HG02678 (cell line): ENCODE results near the gene TSNAX.

Experiments used
- ATAC-seq: cut with Tn5 transposase; IDR thresholded peaks from one replicate; pipeline ENCODE4 v1.9.1; 2021; ENCODE audit warnings: mild to moderate bottlenecking, moderate library complexity; ENCODE audit not compliant: unreplicated experiment

The TSNAX gene

GRCh38 chr1:231518485-231519034 is 9.9 kb upstream of the TSNAX start:
- no peak for ATAC-seq

- ATAC-seq: no peak
These were observed 9.3 kb upstream of the TSNAX start for GRCh38 chr1:231519166-231519565.

GRCh38 chr1:231522038-231522437 is 6.4 kb upstream of the TSNAX start:
- ATAC-seq: no peak

GRCh38 chr1:231522931-231523642 is 5.4 kb upstream of the TSNAX start:
- no peak for ATAC-seq

DNA sequence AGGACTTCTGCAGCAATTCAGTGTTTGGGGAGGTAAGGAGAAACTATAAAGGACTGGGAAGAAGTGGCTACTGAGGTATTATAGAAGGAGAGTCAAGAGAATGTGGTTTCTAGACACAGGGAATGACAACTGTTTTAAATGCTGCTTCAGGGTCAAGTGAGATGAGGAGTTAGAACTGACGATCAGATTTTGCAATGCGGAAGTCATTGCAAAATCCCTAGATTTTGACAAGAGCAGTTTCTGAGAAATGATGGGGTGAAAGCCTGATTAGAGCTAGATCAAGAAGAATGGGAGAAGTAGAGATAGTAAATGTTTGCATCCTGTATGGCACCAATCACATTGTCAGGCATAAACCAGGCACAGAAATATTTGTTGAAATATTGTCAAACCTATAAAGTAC is 4.7 kb upstream of the TSNAX start:
- no peak for ATAC-seq

DNA sequence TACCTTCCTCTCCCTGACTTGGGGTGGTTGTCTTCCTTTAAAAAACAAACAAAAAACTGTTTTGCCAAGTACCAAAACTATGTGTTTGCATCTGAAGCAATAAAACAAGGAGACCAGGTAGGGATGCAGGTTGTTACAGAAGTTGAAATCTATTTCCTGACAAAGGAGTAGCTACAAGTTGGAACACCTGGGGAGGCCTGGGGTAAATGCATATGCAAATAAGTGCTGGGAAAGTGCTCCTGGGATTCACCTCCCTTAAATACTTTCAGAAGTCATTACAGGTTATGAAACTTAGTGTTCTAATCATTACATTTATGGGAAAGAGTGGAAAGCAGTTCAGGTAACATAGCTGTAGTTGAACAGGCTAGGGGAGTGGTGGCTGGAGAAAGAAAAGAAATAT is 1.9 kb upstream of the TSNAX start:
- ATAC-seq: no peak

DNA sequence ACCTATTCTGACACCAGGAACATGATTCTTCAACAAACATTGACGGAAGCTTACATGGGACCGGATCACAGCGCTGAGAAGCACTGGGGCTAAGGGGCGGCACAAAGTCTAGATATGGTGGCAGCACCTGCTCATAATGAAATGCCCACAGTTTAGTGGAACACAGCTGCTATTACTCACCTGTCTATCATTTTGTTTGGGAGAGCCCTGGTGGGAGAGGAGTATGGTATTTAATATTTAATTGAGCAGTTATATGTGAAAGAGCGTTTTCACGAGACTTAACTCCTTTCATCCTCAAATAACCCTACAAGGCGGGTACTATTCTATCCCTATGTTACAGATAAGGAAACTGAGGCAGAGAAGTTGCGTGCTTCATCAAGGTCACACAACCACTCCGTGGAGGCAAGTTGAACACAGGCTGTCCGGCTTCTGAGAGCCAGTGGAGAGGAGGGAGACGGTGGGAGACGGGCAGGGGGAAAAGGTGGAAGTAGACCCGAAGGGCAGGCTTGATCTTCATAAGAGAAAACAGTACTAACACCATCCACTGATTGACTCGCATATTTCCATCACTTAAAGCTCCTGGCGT is 790 bp upstream of the TSNAX start:
- ATAC-seq: peak; percentile 18

DNA sequence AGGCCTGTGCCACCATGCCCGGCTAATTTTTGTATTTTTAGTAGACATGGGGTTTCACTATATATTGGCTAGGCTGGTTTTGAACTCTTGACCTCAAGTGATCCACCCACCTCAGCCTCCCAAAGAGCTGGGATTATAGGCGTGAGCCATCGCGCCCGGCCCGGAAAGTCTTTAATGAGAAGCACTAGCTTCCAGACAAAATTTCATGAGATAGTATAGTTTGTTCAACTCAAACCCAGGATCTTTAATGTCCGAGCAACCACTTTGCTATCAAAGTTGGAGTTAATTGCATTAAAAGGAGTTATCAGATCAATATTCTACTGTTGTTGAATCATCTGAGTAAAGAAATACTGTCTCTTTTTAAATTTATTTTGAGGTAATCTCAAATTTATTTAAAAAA is 4.8 kb downstream of the TSNAX start:
- no peak for ATAC-seq

GRCh38 chr1:231534703-231535159 is 6.3 kb downstream of the TSNAX start:
- ATAC-seq: no peak

- no peak for ATAC-seq
These were observed 7.6 kb downstream of the TSNAX start for GRCh38 chr1:231536099-231536498.

DNA sequence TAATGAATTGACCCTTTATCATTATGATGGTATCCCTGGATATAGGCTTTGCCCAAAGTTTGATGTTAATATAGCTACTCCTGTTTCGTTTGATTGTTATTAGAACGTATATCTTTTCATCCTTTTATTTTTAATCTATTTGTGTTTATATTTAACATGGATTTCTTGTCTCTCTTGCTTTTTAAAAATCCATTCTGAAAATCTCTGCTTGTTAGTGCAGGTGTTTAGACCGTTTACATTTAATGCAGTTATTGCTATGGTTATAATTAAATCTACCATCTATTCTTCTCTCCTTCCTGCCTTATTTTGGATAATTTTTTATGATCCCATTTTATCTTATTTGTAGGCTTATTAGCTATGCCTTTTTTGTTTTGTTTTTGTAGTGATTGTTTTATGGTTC is 12.4 kb downstream of the TSNAX start:
- no peak for ATAC-seq

- ATAC-seq: no peak
These were observed 13.4 kb downstream of the TSNAX start for GRCh38 chr1:231541842-231542241.

- no peak for ATAC-seq
These were observed 16.6 kb downstream of the TSNAX start for GRCh38 chr1:231544943-231545592.

DNA sequence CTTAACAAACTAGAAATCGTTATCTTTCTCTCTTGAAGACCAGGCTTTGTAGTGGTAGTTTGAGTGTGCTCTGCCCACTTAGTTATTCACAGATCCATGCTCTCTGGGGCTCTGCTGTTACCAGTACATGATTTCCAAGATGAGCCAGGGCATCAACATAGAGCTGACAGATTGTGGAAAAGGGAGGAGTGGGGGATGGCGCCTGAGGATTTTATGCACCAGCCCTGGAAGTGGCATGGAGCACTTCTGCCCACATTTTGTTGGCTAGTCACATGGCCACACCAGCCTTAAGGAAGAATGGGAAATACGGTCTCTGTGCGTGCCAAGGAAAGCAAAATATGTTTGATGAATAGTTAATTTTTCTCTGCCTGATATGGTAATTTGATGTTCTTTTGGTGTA is 18.2 kb downstream of the TSNAX start:
- no peak for ATAC-seq

GRCh38 chr1:231549733-231550447 is 21.4 kb downstream of the TSNAX start:
- no peak for ATAC-seq

DNA sequence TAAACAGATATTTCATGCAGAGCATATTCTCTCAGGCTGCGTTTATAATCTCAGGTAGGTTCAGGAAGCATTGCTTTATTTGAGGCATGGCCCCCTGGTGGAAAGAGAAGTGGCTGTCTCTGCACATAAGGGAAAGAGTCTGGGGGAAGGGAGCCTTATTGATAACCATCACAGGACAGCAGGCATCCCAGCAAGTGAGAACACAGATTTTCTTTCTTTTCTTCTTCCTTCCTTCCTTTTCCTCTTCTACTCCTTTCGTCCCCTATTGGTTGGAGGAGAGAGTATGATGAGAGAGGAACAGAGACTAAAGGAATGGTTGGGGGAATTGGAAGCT is 21.9 kb downstream of the TSNAX start:
- ATAC-seq: peak; percentile 52

- ATAC-seq: no peak
These were observed 24.9 kb downstream of the TSNAX start for GRCh38 chr1:231553320-231553719.

- no peak for ATAC-seq
These were observed 26.5 kb downstream of the TSNAX start for GRCh38 chr1:231554969-231555368.

DNA sequence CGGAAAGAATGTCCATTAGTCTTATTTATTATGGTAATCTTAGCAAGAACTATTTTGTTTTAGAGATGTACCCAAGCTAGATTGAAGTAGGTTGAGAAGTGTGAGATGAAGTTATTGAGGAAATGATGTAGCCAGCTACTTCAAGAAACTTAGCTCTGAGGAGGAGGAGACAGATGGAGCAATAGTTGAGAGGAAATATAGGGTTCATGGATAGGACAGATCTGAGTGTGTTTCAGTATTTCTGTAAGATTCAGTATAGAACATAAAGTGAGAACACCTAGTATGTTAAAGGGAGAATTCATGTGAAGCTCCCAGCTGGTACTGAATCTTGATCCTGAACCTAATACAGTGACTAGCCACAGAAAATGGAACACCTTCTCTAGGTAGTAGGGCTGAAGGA is 28.9 kb downstream of the TSNAX start:
- ATAC-seq: no peak

DNA sequence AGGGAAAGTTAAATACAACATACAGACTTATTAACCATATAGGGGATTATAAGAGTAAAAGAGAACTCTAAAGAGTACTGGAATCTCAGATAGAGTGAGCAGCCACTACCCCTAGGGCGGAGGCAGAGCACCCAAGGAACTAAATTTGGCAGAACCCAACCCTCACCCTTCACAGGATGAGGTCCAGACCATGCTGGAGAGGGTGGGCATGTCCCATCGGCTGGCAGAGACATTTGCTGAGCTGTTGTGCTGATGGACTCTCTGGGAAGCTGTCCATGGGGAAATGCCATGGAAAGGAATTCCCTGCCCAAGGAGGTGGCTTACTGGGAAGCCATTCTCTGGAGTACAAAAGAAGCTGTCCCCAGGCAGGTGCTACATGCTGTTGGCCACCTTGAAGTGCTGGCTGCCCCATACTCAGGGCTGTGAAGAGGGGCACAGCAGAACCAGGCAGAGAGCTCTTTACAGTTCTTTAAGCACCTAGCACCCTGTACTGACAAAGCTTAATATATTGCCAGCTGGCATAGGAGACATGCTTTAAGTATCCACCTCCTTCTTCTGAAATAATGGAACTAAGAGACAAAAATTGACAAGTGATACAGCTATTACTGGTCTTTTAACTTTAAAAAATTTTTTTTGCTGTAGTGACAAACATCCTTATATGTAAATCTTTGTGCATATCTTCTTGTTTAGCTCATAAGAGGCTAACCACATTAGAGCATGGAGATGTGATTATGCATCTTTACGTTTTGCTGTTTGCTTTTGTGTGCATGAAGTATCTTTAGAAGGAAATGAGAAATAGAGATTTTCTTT is 29.6 kb downstream of the TSNAX start:
- ATAC-seq: no peak
